Measurements from ENCODE around the gene ZC3H8.
"Not testable (repeated sequence)": the region's sequence is repeated elsewhere in the genome, so short reads cannot be mapped to it uniquely, and the experiment has no call there.

Gene ZC3H8

DNA sequence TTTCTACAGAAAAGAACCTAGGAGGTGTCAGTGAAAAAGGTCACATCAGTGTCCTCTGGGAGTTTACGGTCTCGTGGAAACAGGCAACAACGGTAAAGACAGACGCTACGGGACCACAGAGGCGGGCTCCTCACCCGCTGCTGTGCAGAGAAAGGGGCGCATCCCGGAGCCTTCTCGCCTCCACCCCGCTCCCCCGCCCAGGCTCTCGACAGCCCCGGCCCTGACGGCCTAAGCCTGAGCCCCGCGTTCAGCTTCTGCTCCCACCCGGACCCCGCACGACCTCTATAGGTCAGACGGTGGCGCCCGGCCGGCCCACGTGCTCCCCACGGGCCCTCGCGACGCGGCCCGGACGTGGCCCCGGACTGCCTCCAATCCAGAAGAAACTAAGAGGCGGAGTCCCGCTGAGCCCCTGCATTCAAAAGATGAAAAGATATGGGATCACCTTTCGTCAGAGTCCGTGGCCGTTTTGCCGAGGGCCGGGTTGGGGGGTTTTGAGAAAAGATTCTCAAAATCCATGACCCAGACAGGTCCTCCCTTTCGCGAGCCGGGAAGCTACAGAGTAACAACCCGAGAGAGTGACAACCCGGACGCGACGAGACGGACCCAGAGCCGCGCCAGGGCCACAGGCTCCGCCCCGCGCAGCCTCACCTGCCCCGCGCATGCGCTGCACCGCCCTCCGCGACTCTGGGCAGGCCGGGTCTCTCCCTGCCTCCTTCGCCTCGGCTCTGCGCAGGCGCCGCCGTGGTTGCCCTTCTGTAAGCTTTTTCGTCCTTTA, at the start of gene ZC3H8:
Gene ZC3H8, minus strand, starts transcription at position 577 of the 775 bp plus-strand sequence. Its CDS starts 61 bp downstream, at position 516.
- peak; percentile 89 to 95 (median 92) for DNase-seq

GRCh38 chr2:112304298-112304941, 49.6 kb upstream of the ZC3H8 start:
- DNase-seq = no peak

- DNase-seq = no peak
Observed at GRCh38 chr2:112301973-112302372, 47.1 kb upstream of the ZC3H8 start.

GRCh38 chr2:112301171-112301584, 46.3 kb upstream of the ZC3H8 start:
- no peak for DNase-seq

DNA sequence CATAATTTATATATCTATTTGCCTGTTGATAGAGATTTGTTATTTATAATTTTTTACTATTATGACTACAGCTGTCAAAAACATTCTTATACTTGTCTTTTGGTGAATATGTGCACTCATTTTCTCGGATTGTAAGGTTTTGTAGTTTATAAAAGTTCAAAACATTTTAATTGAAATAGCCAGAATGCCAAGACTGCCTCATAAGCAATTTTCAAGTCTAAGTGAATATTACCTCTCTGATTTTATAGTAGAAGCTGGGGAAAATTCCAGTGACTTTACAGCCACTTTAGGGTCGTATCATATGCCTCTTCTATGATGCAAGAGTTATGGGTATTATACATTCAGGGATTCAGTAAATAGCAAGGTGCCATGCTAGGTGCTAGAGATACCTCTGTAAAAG, 41.6 kb upstream of the ZC3H8 start:
- DNase-seq = no peak

GRCh38 chr2:112295407-112296078, 40.7 kb upstream of the ZC3H8 start:
- no peak for DNase-seq

GRCh38 chr2:112293636-112294401, 39.0 kb upstream of the ZC3H8 start:
- DNase-seq = no peak

DNA sequence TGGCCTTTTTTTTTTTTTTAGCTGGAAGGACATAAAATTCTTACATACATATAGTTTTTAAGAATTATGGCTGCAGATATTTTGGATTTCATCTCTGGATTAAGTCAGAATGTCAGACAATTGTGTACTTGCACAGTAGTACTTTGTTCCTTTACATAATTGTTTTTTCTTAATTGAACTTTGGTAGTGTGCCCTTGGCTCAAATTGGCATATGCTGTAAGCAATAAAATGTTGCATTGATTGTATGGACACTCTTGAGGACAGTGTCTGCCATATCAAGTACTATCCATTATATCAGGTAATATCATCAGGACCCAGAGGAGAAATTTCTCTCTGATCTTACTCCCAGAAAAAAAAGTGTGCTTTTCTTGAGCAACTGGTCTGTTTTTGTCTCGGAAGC, 35.8 kb upstream of the ZC3H8 start:
- no peak for DNase-seq

DNA sequence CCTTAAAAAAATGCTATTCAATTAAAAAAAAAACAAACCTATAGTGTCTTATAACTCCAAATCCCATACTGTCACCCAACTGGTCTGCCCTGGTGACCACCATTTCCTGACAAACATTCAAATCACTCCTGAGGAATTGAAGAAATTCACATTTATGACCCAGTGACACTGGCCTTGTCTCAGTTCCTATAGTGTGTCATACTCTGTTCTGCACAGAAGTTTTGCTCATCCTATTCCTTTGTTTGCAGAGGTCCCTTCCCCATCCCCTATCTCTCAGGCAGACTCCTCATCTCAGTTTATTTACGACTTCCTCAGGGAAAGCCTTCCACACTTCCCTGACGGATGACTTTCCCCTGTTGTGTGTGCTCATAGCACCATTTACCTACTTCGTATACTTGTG, 35.2 kb upstream of the ZC3H8 start:
- no peak for DNase-seq

GRCh38 chr2:112283535-112283934, 28.7 kb upstream of the ZC3H8 start:
- not testable (repeated sequence) for DNase-seq

- DNase-seq = not testable (repeated sequence)
Observed at GRCh38 chr2:112282066-112282465, 27.2 kb upstream of the ZC3H8 start.

GRCh38 chr2:112277596-112278220, 22.9 kb upstream of the ZC3H8 start:
- DNase-seq = no peak

- DNase-seq = no peak
Observed at GRCh38 chr2:112276954-112277353, 22.1 kb upstream of the ZC3H8 start.

GRCh38 chr2:112275887-112276773, 21.3 kb upstream of the ZC3H8 start:
- peak; percentile 42 to 68 (median 52) for DNase-seq

- peak; percentile 98 to 99 (median 98) for DNase-seq
Observed at GRCh38 chr2:112275311-112275886, 20.6 kb upstream of the ZC3H8 start, which contains the start of gene ZC3H6. ZC3H6 (plus strand) TSS chr2:112275597; CDS start chr2:112275995, 398 bp downstream.

- no peak for DNase-seq
Observed at GRCh38 chr2:112273349-112273748, 18.5 kb upstream of the ZC3H8 start.

DNA sequence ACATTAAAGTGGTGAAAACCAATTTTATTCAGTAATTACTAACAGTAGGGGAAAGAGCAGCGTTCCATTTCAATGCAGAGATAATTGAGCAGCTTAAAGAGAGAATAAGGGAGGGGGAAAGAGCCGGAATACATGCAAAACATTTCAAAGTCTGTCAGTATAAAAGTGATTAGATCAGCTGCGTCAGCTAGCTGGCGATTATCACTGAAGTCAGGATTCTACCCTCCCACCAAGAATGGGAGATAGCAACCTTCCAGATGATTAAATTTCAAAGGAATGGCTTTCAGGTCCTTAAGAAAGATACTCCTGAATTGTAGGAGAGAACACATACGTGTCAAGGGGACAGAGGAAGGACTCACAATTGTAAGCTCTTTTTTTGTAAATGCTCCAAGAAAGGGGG, 17.8 kb upstream of the ZC3H8 start:
- DNase-seq = no peak

DNA sequence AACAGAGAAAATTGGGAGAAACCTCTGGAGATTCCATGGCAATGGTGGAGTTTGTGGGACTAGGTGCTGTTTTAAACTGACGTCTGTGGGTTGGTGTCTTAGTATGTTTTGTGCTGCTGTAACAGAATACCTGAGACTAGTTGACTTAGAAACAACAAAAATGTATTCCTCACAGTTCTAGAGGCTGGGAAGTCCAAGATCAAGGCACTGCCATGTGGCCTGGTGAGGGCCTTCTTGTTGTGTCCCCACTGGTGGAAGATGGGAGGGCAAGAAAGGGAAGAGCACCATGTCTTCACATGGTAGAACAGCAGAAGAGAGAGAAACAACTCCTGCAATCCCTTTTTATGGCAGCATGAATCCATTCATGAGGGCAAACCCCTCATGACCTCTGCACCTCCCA, 13.7 kb upstream of the ZC3H8 start:
- no peak for DNase-seq

DNA sequence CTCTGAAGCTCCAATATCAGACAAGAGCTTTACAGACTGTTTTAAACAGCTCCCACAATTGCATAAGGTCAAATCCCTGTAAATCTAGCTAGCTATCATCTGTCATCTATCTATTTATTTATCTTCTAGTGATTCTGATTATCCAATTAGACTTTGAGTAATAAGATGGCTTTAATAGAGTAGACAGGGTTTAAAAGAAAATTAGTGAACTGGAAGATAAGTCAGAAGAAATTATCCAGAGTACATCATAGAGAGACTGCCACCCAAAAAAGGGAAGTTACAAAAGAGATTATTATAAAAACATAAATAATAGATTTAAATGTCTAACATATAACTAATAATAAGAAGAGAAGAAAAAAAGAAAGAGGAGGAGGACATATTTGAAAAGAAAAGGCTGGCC, 8.0 kb upstream of the ZC3H8 start:
- DNase-seq = no peak

DNA sequence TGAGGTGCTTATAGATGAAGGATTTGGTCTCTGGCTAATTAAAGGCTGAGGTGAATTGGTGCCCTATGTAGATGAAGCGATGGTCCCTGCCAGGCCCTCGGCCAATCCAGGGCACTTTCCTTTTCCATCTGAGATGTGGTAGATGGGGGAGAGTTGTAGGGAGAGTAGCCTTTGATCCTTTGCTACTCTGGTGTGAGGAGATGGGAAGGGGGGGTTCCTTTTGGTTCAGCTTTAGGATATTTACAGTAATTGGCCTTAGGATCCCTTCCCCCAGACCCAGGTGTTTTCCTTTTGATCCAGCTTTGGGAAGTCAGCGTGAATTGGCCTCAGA, 5.4 kb upstream of the ZC3H8 start:
- DNase-seq = no peak

Measured in activated CD4-positive, CD25-positive, alpha-beta regulatory T cell (primary cell).